Measurements from ENCODE around the gene GTSF1L.

Gene GTSF1L

GRCh38 chr20:43748274-43748673 is 21.5 kb upstream of the GTSF1L start:
- TF ChIP-seq SPI1 (IDR thresholded peaks at IDR 0.05; ENCODE audit: borderline replicate concordance, low read depth) (no peak), CTCF (IDR thresholded peaks at IDR 0.05; ENCODE audit: insufficient read depth, low read length) (no peak), POLR2AphosphoS5 (IDR thresholded peaks at IDR 0.05; ENCODE audit: low read depth) (peak; percentile 55; the same call in 1 of the 2 replicates), REST (IDR thresholded peaks at IDR 0.05; ENCODE audit: insufficient replicate concordance, low read depth) (no peak), GABPA (IDR thresholded peaks at IDR 0.05; ENCODE audit: low read depth) (no peak)
- H3K4me3 ChIP-seq (replicated peaks; ENCODE audit: insufficient read depth, low read length): no peak overlapping the region
- H3K27me3 ChIP-seq (ENCODE audit: insufficient read depth, poor library complexity, severe bottlenecking): no peaks in the 10 kb centered on the region
- DNase-seq (ENCODE audit: low read depth in 1 of 2, low spot score in 1 of 2): peak; percentile 71 to 92
- peak overlapping the region; percentile 75 for H3K27ac ChIP-seq (replicated peaks)

GRCh38 chr20:43746344-43747137 is 19.7 kb upstream of the GTSF1L start:
- peak overlapping the region; percentile 75 for H3K27ac ChIP-seq (replicated peaks)
- H3K4me3 ChIP-seq (replicated peaks; ENCODE audit: insufficient read depth, low read length): no peak overlapping the region
- DNase-seq (ENCODE audit: low read depth in 1 of 2, low spot score in 1 of 2): peak in 1 of 2 experiments; percentile 25
- no peaks in the 10 kb centered on the region for H3K27me3 ChIP-seq (ENCODE audit: insufficient read depth, poor library complexity, severe bottlenecking)
- TF ChIP-seq GABPA (IDR thresholded peaks at IDR 0.05; ENCODE audit: low read depth): no peak
- no peak for TF ChIP-seq SPI1 (IDR thresholded peaks at IDR 0.05; ENCODE audit: borderline replicate concordance, low read depth)
- no peak for TF ChIP-seq POLR2AphosphoS5 (IDR thresholded peaks at IDR 0.05; ENCODE audit: low read depth)
- TF ChIP-seq REST (IDR thresholded peaks at IDR 0.05; ENCODE audit: insufficient replicate concordance, low read depth): no peak
- no peak for TF ChIP-seq CTCF (IDR thresholded peaks at IDR 0.05; ENCODE audit: insufficient read depth, low read length)

- Histone ChIP-seq H3K27me3 (ENCODE audit: insufficient read depth, poor library complexity, severe bottlenecking) (no peaks in the 10 kb centered on the region), H3K4me3 (replicated peaks; ENCODE audit: insufficient read depth, low read length) (no peak overlapping the region), H3K27ac (replicated peaks) (peak overlapping the region; percentile 75)
- peak; percentile 90 to 94 for DNase-seq (ENCODE audit: low read depth in 1 of 2, low spot score in 1 of 2)
- TF ChIP-seq CTCF (IDR thresholded peaks at IDR 0.05; ENCODE audit: insufficient read depth, low read length) (no peak), SPI1 (IDR thresholded peaks at IDR 0.05; ENCODE audit: borderline replicate concordance, low read depth) (peak; percentile 84), GABPA (IDR thresholded peaks at IDR 0.05; ENCODE audit: low read depth) (no peak), POLR2AphosphoS5 (IDR thresholded peaks at IDR 0.05; ENCODE audit: low read depth) (peak; percentile 78)
Observed at GRCh38 chr20:43744966-43745730, 18.3 kb upstream of the GTSF1L start.

Data from HL-60 (cell line).